ENCODE results near the gene CALHM2.

Gene CALHM2

GRCh38 chr10:103451831-103452505 lies at the start of gene CALHM2:
Gene CALHM2, minus strand, starts transcription at chr10:103452370. Its CDS starts 2,429 bp downstream, at chr10:103449941.
- TF ChIP-seq CTCF (IDR thresholded peaks at IDR 0.05; ENCODE audit: low read depth, low read length), result no peak
- peak within 1 kb of the TSS; percentile 61 for H3K4me3 ChIP-seq (ENCODE audit: low read depth, low read length)

GRCh38 chr10:103501186-103501585 lies 49.0 kb upstream of the CALHM2 start:
- no peak for TF ChIP-seq CTCF (IDR thresholded peaks at IDR 0.05; ENCODE audit: low read depth, low read length)

GRCh38 chr10:103500481-103500880 lies 48.3 kb upstream of the CALHM2 start:
- H3K4me3 ChIP-seq (ENCODE audit: low read depth, low read length), result no peak overlapping the region
- no peak for TF ChIP-seq CTCF (IDR thresholded peaks at IDR 0.05; ENCODE audit: low read depth, low read length)

More at GRCh38 chr10:103501186-103501585, 49.0 kb upstream of the CALHM2 start:
- H3K4me3 ChIP-seq (ENCODE audit: low read depth, low read length), result no peak overlapping the region

GRCh38 chr10:103499881-103500280 lies 47.7 kb upstream of the CALHM2 start:
- no peak overlapping the region for H3K4me3 ChIP-seq (ENCODE audit: low read depth, low read length)
- no peak for TF ChIP-seq CTCF (IDR thresholded peaks at IDR 0.05; ENCODE audit: low read depth, low read length)

- TF ChIP-seq CTCF (IDR thresholded peaks at IDR 0.05; ENCODE audit: low read depth, low read length), result no peak
- no peak overlapping the region for H3K4me3 ChIP-seq (ENCODE audit: low read depth, low read length)
These were observed 46.9 kb upstream of the CALHM2 start for GRCh38 chr10:103498936-103499638.

- no peak overlapping the region for H3K4me3 ChIP-seq (ENCODE audit: low read depth, low read length)
- TF ChIP-seq CTCF (IDR thresholded peaks at IDR 0.05; ENCODE audit: low read depth, low read length), result no peak
These were observed 45.2 kb upstream of the CALHM2 start for GRCh38 chr10:103497161-103497915.
